Activated naive CD4-positive, alpha-beta T cell treated with anti-CD3 and anti-CD28 coated beads, Interleukin-2, amount 10 ng/mL, durations not matched to agents 7 days and 5 days (primary cell): ENCODE measurements around the gene FADD.
A peak's percentile ranks its signal among the peaks of the same experiment; 100 is the strongest.

ENCODE experiments used
- CTCF ChIA-PET: fragments of 350-600 bp; sonication (Branson Sonifier 250); formaldehyde crosslinking; loops from one replicate; lab custom pipeline; 2021; ENCODE audit warnings: antibody characterized with exemption; lab: Charles Lee
- DNase-seq: peaks from one replicate; pipeline ENCODE4 v3.0.0-alpha.2; 2020
- H3K27ac Mint-ChIP-seq: one replicate; pipeline ENCODE4 v1.8.0; 2021; ENCODE audit warnings: mild to moderate bottlenecking, moderate library complexity, mixed read lengths
- H3K27me3 Mint-ChIP-seq: one replicate; pipeline ENCODE4 v1.8.0; 2021; ENCODE audit warnings: mild to moderate bottlenecking, mixed read lengths
- H3K36me3 Mint-ChIP-seq: one replicate; pipeline ENCODE4 v1.8.0; 2021; ENCODE audit warnings: mixed read lengths
- H3K4me1 Mint-ChIP-seq: one replicate; pipeline ENCODE4 v1.8.0; 2021; ENCODE audit warnings: mixed read lengths
- H3K4me3 Mint-ChIP-seq: one replicate; pipeline ENCODE4 v1.8.0; 2021; ENCODE audit warnings: mild to moderate bottlenecking, moderate library complexity, mixed read lengths
- H3K9me3 Mint-ChIP-seq: one replicate; pipeline ENCODE4 v1.8.0; 2021; ENCODE audit warnings: mixed read lengths

Gene FADD, protein sequence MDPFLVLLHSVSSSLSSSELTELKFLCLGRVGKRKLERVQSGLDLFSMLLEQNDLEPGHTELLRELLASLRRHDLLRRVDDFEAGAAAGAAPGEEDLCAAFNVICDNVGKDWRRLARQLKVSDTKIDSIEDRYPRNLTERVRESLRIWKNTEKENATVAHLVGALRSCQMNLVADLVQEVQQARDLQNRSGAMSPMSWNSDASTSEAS

DNA sequence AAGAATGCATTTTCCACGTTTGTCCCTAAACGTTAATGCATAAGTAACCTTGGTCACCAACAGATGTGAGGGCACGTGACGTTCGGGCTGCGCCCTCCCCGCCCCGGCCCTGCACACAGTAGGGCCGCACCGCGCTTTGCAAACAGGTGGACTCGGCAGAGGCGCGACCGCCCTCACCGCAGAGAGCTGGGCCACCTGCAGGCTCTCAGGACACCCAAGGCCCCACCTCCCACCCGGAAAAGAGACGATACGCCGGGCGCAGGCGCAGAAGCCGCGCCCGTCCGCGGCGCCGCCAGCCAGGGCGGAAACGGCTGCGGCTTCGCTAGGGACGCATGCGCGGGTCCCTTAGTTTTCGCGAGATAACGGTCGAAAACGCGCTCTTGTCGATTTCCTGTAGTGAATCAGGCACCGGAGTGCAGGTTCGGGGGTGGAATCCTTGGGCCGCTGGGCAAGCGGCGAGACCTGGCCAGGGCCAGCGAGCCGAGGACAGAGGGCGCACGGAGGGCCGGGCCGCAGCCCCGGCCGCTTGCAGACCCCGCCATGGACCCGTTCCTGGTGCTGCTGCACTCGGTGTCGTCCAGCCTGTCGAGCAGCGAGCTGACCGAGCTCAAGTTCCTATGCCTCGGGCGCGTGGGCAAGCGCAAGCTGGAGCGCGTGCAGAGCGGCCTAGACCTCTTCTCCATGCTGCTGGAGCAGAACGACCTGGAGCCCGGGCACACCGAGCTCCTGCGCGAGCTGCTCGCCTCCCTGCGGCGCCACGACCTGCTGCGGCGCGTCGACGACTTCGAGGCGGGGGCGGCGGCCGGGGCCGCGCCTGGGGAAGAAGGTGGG is at the start of gene FADD:
Gene FADD, plus strand, starts transcription at position 377 of the 831 bp plus-strand sequence. Its CDS starts 164 bp downstream, at position 541.
- Mint-ChIP-seq H3K27me3 (peaks cover 35% of the 10 kb centered on the region), H3K4me3 (peak within 1 kb of the TSS; percentile 97), H3K36me3 (peaks cover 39% of the 10 kb centered on the region), H3K27ac (peak within 1 kb of the TSS; percentile 99), H3K4me1 (peaks cover 50% of the 10 kb centered on the region), H3K9me3 (no peaks in the 10 kb centered on the region)
- peak; percentile 94 for DNase-seq
- CTCF ChIA-PET = interaction anchor here (1.0 kb wide), 1 partner anchor 23 kb away, joined by 3 read pairs; no protein-coding TSS in a partner anchor

- H3K36me3 Mint-ChIP-seq = no peaks in the 10 kb centered on the region
- no peak overlapping the region for H3K27ac Mint-ChIP-seq
- no peak overlapping the region for H3K4me3 Mint-ChIP-seq
- no peaks in the 10 kb centered on the region for H3K4me1 Mint-ChIP-seq
- CTCF ChIA-PET = no interaction called here
- peaks cover 4% of the 10 kb centered on the region for H3K27me3 Mint-ChIP-seq
- no peak for DNase-seq
- H3K9me3 Mint-ChIP-seq = no peaks in the 10 kb centered on the region
Measured at GRCh38 chr11:70155386-70155785, 47.7 kb upstream of the FADD start.

GRCh38 chr11:70156291-70157037 is 46.6 kb upstream of the FADD start:
- Mint-ChIP-seq H3K9me3 (no peaks in the 10 kb centered on the region), H3K4me3 (no peak overlapping the region), H3K27me3 (peaks cover 4% of the 10 kb centered on the region), H3K4me1 (no peaks in the 10 kb centered on the region), H3K36me3 (no peaks in the 10 kb centered on the region), H3K27ac (no peak overlapping the region)
- CTCF ChIA-PET = no interaction called here
- DNase-seq = no peak

- H3K9me3 Mint-ChIP-seq = no peaks in the 10 kb centered on the region
- no peaks in the 10 kb centered on the region for H3K27me3 Mint-ChIP-seq
- no peak overlapping the region for H3K27ac Mint-ChIP-seq
- H3K4me3 Mint-ChIP-seq = no peak overlapping the region
- H3K4me1 Mint-ChIP-seq = no peaks in the 10 kb centered on the region
- CTCF ChIA-PET = no interaction called here
- no peaks in the 10 kb centered on the region for H3K36me3 Mint-ChIP-seq
- no peak for DNase-seq
Measured at GRCh38 chr11:70158201-70158600, 44.9 kb upstream of the FADD start.

DNA sequence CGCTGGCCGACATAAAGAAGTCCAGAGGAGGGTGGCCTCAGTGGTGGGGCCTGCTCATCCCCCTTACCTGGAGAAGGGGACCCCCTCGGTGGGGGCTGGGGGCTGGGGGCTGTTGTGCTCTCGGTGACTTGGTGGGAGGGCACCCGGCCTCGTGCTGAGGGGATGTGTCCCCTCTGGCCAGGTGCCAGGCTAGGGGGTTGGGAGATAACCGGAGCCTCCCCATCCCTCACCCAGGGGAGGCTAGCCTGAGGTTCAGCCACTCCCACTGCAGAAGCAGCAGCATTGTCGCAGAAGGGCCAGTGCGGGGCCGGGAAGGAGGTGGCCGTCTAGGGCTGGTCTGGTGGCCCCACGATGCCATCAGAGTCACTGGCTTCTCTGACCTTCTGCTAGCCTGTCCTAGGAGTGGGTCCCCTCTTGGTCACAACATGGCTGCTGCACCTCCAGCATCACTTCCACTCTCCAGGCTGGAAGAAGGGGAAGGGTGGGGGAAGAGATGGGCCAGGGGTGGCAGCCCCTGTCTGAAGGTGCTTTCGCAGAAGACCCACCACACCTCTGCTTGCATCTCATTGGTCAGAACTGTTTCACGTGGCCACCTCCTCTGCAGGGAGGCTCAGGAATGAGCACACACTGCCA is 44.2 kb upstream of the FADD start:
- H3K9me3 Mint-ChIP-seq = no peaks in the 10 kb centered on the region
- no peak overlapping the region for H3K27ac Mint-ChIP-seq
- H3K36me3 Mint-ChIP-seq = no peaks in the 10 kb centered on the region
- no peak for DNase-seq
- CTCF ChIA-PET = no interaction called here
- no peaks in the 10 kb centered on the region for H3K4me1 Mint-ChIP-seq
- no peak overlapping the region for H3K4me3 Mint-ChIP-seq
- H3K27me3 Mint-ChIP-seq = no peaks in the 10 kb centered on the region

DNA sequence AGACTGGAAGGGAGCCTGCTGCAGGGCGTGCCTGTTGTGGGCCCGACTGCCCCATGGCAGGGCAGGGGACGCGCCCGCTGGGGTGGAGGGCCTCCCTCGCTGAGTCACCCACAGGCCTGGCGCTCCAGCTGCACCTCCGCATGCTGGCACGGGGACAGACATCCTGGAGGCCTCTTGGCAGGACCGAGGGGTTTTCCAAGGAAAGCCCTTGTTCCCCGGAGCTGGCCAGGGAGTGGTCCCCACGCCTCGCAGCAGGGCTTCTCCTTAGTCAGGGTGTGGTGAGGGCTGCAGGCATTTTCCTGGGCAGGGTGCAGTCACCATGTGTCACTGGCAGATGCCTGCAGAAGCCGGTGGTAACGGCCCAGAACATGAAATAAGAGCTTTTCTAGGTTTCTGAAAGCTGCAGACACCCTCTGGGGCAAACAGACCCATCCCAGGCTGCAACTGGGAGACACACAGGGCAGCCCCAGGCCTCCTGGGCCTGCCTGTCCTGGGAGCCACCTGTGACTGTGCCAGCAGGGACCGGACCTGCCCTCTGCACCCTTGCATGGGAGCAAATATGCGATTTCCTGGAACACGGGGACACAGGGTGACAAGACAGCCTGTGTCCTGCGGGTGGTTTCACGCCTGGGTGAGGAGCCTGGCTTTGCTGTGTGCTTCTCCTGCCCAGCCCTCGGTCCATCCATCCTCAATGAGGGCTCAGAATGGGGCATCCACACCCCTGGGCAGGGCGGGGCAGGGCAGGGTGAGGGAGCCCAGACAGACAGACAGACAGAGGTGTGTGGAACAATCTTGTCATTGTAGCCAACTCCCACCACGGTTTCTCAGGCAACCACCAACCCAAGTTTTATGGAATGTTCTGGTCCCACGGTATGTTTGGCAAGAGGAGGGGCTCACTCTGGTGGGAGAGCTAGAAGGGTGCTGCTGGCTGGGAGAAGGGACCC is 43.2 kb upstream of the FADD start:
- CTCF ChIA-PET = no interaction called here
- Mint-ChIP-seq H3K27ac (no peak overlapping the region), H3K4me1 (no peaks in the 10 kb centered on the region), H3K36me3 (no peaks in the 10 kb centered on the region), H3K4me3 (no peak overlapping the region), H3K9me3 (no peaks in the 10 kb centered on the region), H3K27me3 (peaks cover 2% of the 10 kb centered on the region)
- no peak for DNase-seq

DNA sequence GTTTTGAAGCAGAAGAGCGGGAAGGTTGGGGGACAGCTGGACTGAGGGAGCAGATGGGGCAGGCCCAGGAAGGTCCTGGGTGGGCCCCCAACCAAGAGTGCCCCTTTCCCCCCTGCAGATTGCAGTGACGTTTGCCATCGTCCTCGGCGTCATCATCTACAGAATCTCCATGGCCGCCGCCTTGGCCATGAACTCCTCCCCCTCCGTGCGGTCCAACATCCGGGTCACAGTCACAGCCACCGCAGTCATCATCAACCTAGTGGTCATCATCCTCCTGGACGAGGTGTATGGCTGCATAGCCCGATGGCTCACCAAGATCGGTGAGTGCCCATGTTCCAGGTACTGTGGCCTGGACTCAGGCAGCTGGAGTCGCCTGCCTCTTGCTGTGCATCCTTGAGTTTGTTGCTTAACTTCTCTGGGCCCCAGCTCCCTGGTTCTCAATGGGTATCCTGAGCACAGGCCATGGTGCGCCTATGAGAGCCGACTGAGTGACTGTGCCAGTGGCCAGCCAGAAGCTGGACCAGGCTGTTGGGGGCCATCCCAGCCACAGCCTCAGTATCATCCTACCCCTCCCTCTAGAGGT is 42.0 kb upstream of the FADD start:
- Mint-ChIP-seq H3K9me3 (no peaks in the 10 kb centered on the region), H3K4me1 (no peaks in the 10 kb centered on the region), H3K27ac (no peak overlapping the region), H3K36me3 (no peaks in the 10 kb centered on the region), H3K4me3 (no peak overlapping the region), H3K27me3 (peaks cover 8% of the 10 kb centered on the region)
- CTCF ChIA-PET = no interaction called here
- DNase-seq = no peak

GRCh38 chr11:70164705-70165104 is 38.4 kb upstream of the FADD start:
- Mint-ChIP-seq H3K27ac (no peak overlapping the region), H3K4me1 (no peaks in the 10 kb centered on the region), H3K36me3 (no peaks in the 10 kb centered on the region), H3K27me3 (peaks cover 12% of the 10 kb centered on the region), H3K9me3 (no peaks in the 10 kb centered on the region), H3K4me3 (no peak overlapping the region)
- CTCF ChIA-PET = no interaction called here
- no peak for DNase-seq

DNA sequence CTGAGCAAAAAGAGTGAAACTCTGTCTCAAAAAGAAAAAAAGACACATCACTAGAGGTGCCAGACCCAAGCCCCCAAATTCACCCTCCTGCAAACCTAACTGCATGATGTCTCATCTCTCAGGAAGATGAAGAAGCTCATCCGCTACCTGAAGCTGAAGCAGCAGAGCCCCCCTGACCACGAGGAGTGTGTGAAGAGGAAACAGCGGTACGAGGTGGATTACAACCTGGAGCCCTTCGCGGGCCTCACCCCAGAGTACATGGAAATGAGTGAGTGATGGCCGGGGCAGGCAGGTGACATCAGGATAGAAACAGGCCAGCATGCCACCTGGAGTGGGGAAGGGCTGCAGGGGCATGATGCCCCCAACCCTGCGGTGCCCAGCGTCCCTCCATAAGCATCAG is 36.0 kb upstream of the FADD start:
- Mint-ChIP-seq H3K27me3 (peaks cover 12% of the 10 kb centered on the region), H3K4me1 (no peaks in the 10 kb centered on the region), H3K27ac (no peak overlapping the region), H3K4me3 (no peak overlapping the region), H3K9me3 (no peaks in the 10 kb centered on the region), H3K36me3 (no peaks in the 10 kb centered on the region)
- CTCF ChIA-PET = no interaction called here
- DNase-seq = no peak

GRCh38 chr11:70167723-70168404 is 35.2 kb upstream of the FADD start:
- Mint-ChIP-seq H3K4me3 (no peak overlapping the region), H3K27ac (no peak overlapping the region), H3K4me1 (no peaks in the 10 kb centered on the region), H3K27me3 (peaks cover 12% of the 10 kb centered on the region), H3K36me3 (no peaks in the 10 kb centered on the region), H3K9me3 (no peaks in the 10 kb centered on the region)
- CTCF ChIA-PET = no interaction called here
- DNase-seq = no peak

- Mint-ChIP-seq H3K4me3 (no peak overlapping the region), H3K27ac (no peak overlapping the region), H3K9me3 (no peaks in the 10 kb centered on the region), H3K27me3 (peaks cover 12% of the 10 kb centered on the region), H3K4me1 (no peaks in the 10 kb centered on the region), H3K36me3 (no peaks in the 10 kb centered on the region)
- no peak for DNase-seq
- CTCF ChIA-PET = no interaction called here
Measured at GRCh38 chr11:70168405-70168754, 34.7 kb upstream of the FADD start.

DNA sequence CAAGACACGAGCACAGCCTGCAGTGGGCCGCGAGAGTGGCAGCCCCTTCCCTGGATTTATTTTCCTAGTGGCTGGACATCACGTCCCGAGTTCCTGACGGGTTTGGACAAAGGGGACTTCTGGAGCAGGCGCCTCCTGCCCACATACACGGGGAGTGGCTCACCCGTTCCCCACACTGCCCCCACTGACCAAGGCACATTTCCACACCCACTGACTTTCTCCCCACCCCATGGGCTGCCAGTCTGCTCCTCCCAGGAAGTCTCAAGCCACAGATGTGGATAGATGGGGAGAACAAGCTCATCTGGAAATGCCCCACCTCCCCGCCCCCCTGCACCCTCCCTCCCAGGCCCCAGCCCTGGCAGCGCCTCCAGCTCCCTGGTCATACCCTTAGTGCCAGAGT is 34.0 kb upstream of the FADD start:
- H3K9me3 Mint-ChIP-seq = no peaks in the 10 kb centered on the region
- CTCF ChIA-PET = no interaction called here
- H3K4me1 Mint-ChIP-seq = no peaks in the 10 kb centered on the region
- no peaks in the 10 kb centered on the region for H3K36me3 Mint-ChIP-seq
- no peak overlapping the region for H3K27ac Mint-ChIP-seq
- DNase-seq = no peak
- peaks cover 12% of the 10 kb centered on the region for H3K27me3 Mint-ChIP-seq
- no peak overlapping the region for H3K4me3 Mint-ChIP-seq

GRCh38 chr11:70169632-70170031 is 33.5 kb upstream of the FADD start:
- CTCF ChIA-PET = no interaction called here
- Mint-ChIP-seq H3K27me3 (peaks cover 12% of the 10 kb centered on the region), H3K4me1 (no peaks in the 10 kb centered on the region), H3K9me3 (no peaks in the 10 kb centered on the region), H3K27ac (no peak overlapping the region), H3K4me3 (no peak overlapping the region), H3K36me3 (no peaks in the 10 kb centered on the region)
- no peak for DNase-seq
